GM18511 (cell line): ENCODE data around the gene SLC6A1.

Source experiments
- ATAC-seq: cut with Tn5 transposase; IDR thresholded peaks from one replicate; pipeline ENCODE4 v1.9.1; 2021; ENCODE audit warnings: mild to moderate bottlenecking, moderate library complexity; ENCODE audit not compliant: unreplicated experiment

The SLC6A1 gene

DNA sequence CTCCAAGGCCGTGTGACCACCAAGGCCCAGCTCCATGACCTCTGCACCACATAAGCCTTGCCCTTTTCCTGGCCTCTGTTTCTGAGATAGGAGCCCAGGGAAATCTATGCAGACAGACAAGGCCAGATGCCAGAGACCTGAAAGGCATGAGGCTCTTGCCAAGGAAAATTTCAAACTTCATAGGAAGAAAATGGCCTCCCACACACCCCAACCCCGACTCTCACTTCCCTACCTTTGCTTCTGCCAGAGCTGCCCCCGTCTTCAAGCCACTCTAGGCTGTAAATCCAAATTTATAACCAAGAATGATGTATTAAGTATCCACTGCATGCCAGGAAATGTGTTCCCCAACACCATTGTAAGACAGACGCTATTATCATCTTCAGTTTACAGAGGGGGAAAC, 96.3 kb downstream of the SLC6A1 start:
- no peak for ATAC-seq
